ENCODE data around the gene FGF12.

Gene FGF12

GRCh38 chr3:192543163-192543562 lies 184.2 kb downstream of the FGF12 start:
- no peak overlapping the region for H3K23ac ChIP-seq (ENCODE audit: low read length)
- no peak overlapping the region for H2BK12ac ChIP-seq (ENCODE audit: low read length)
- H3K79me2 ChIP-seq (ENCODE audit: control insufficient read depth, insufficient read depth, low read length, poor library complexity), result no peaks in the 10 kb centered on the region
- no peak overlapping the region for H4K8ac ChIP-seq (ENCODE audit: low read depth, low read length)
- no peak overlapping the region for H2AK5ac ChIP-seq (ENCODE audit: low read length)
- H4K91ac ChIP-seq (ENCODE audit: low read depth, low read length), result no peak overlapping the region
- H3K4me3 ChIP-seq (ENCODE audit: low read depth, low read length), result no peak overlapping the region
- no CpG with 5 or more reads among the region's 3 CpGs for WGBS (ENCODE audit: extremely low coverage, insufficient coverage, insufficient read length)
- H3K36me3 ChIP-seq (ENCODE audit: control insufficient read depth in 1 of 2, insufficient read depth in 2 of 2, low read length in 2 of 2), result no peaks in the 10 kb centered on the region
- H3K27ac ChIP-seq (ENCODE audit: low read depth, low read length), result no peak overlapping the region
- no peak overlapping the region for H2BK120ac ChIP-seq (ENCODE audit: insufficient read depth, low read length, poor library complexity)
- no peaks in the 10 kb centered on the region for H3K9me3 ChIP-seq (ENCODE audit: insufficient read depth, low read depth, low read length)
- no peaks in the 10 kb centered on the region for H3K4me1 ChIP-seq (ENCODE audit: control insufficient read depth in 1 of 2, insufficient read depth in 2 of 2, low read length in 2 of 2)
- DNase-seq, result no peak
- H3K27me3 ChIP-seq (ENCODE audit: insufficient read depth, low read length), result no peaks in the 10 kb centered on the region
- H2BK5ac ChIP-seq (ENCODE audit: low read depth, low read length, poor library complexity), result no peak overlapping the region
- H3K9ac ChIP-seq (ENCODE audit: low read length), result peak overlapping the region; percentile 51
- H3K4me2 ChIP-seq (ENCODE audit: low read length), result no peak overlapping the region
- no peak overlapping the region for H3K18ac ChIP-seq (ENCODE audit: low read length)
- H2AFZ ChIP-seq (ENCODE audit: insufficient read depth, low read length, poor library complexity), result no peak overlapping the region
- no peaks in the 10 kb centered on the region for H3K79me1 ChIP-seq (ENCODE audit: low read length)
- H3K4ac ChIP-seq (ENCODE audit: low read depth, low read length), result no peak overlapping the region
- H3K14ac ChIP-seq (ENCODE audit: low read length), result no peak overlapping the region
- H4K12ac ChIP-seq (ENCODE audit: low read depth, low read length), result no peak overlapping the region

GRCh38 chr3:192516820-192517219 lies 210.5 kb downstream of the FGF12 start:
- no CpG with 5 or more reads among the region's 7 CpGs for WGBS (ENCODE audit: extremely low coverage, insufficient coverage, insufficient read length)

GRCh38 chr3:192515664-192516045 lies 211.7 kb downstream of the FGF12 start:
- no peak overlapping the region for H2BK5ac ChIP-seq (ENCODE audit: low read depth, low read length, poor library complexity)
- H4K12ac ChIP-seq (ENCODE audit: low read depth, low read length), result no peak overlapping the region
- H3K4ac ChIP-seq (ENCODE audit: low read depth, low read length), result no peak overlapping the region
- no CpG with 5 or more reads among the region's 10 CpGs for WGBS (ENCODE audit: extremely low coverage, insufficient coverage, insufficient read length)
- no peak overlapping the region for H2AFZ ChIP-seq (ENCODE audit: insufficient read depth, low read length, poor library complexity)
- H3K9ac ChIP-seq (ENCODE audit: low read length), result peak overlapping the region; percentile 24
- H3K14ac ChIP-seq (ENCODE audit: low read length), result no peak overlapping the region
- no peak overlapping the region for H2AK5ac ChIP-seq (ENCODE audit: low read length)
- no peak overlapping the region for H2BK120ac ChIP-seq (ENCODE audit: insufficient read depth, low read length, poor library complexity)
- H3K18ac ChIP-seq (ENCODE audit: low read length), result no peak overlapping the region
- no peak overlapping the region for H2BK12ac ChIP-seq (ENCODE audit: low read length)
- H3K4me3 ChIP-seq (ENCODE audit: low read depth, low read length), result peak overlapping the region; percentile 78
- no peak for DNase-seq
- H3K79me1 ChIP-seq (ENCODE audit: low read length), result no peaks in the 10 kb centered on the region
- H3K23ac ChIP-seq (ENCODE audit: low read length), result no peak overlapping the region
- no peak overlapping the region for H3K27ac ChIP-seq (ENCODE audit: low read depth, low read length)
- H4K91ac ChIP-seq (ENCODE audit: low read depth, low read length), result no peak overlapping the region
- H3K27me3 ChIP-seq (ENCODE audit: insufficient read depth, low read length), result no peaks in the 10 kb centered on the region
- no peaks in the 10 kb centered on the region for H3K36me3 ChIP-seq (ENCODE audit: control insufficient read depth in 1 of 2, insufficient read depth in 2 of 2, low read length in 2 of 2)
- no peaks in the 10 kb centered on the region for H3K9me3 ChIP-seq (ENCODE audit: insufficient read depth, low read depth, low read length)
- H4K8ac ChIP-seq (ENCODE audit: low read depth, low read length), result no peak overlapping the region
- H3K79me2 ChIP-seq (ENCODE audit: control insufficient read depth, insufficient read depth, low read length, poor library complexity), result no peaks in the 10 kb centered on the region
- H3K4me1 ChIP-seq (ENCODE audit: control insufficient read depth in 1 of 2, insufficient read depth in 2 of 2, low read length in 2 of 2), result peaks cover 4 to 8% of the 10 kb centered on the region in 2 experiments
- H3K4me2 ChIP-seq (ENCODE audit: low read length), result peak overlapping the region; percentile 96

More at GRCh38 chr3:192516820-192517219, 210.5 kb downstream of the FGF12 start:
- no peak overlapping the region for H4K8ac ChIP-seq (ENCODE audit: low read depth, low read length)
- H2AK5ac ChIP-seq (ENCODE audit: low read length), result no peak overlapping the region
- H2BK120ac ChIP-seq (ENCODE audit: insufficient read depth, low read length, poor library complexity), result no peak overlapping the region
- no peaks in the 10 kb centered on the region for H3K36me3 ChIP-seq (ENCODE audit: control insufficient read depth in 1 of 2, insufficient read depth in 2 of 2, low read length in 2 of 2)
- no peak overlapping the region for H3K18ac ChIP-seq (ENCODE audit: low read length)
- H3K9ac ChIP-seq (ENCODE audit: low read length), result no peak overlapping the region
- H2BK5ac ChIP-seq (ENCODE audit: low read depth, low read length, poor library complexity), result no peak overlapping the region
- no peak for DNase-seq
- H3K79me2 ChIP-seq (ENCODE audit: control insufficient read depth, insufficient read depth, low read length, poor library complexity), result no peaks in the 10 kb centered on the region
- H3K27ac ChIP-seq (ENCODE audit: low read depth, low read length), result no peak overlapping the region
- H3K9me3 ChIP-seq (ENCODE audit: insufficient read depth, low read depth, low read length), result no peaks in the 10 kb centered on the region
- no peak overlapping the region for H3K4ac ChIP-seq (ENCODE audit: low read depth, low read length)
- peaks cover 4 to 8% of the 10 kb centered on the region in 2 experiments for H3K4me1 ChIP-seq (ENCODE audit: control insufficient read depth in 1 of 2, insufficient read depth in 2 of 2, low read length in 2 of 2)
- no peak overlapping the region for H2BK12ac ChIP-seq (ENCODE audit: low read length)
- H3K79me1 ChIP-seq (ENCODE audit: low read length), result no peaks in the 10 kb centered on the region
- no peak overlapping the region for H3K4me2 ChIP-seq (ENCODE audit: low read length)
- no peak overlapping the region for H3K14ac ChIP-seq (ENCODE audit: low read length)
- no peak overlapping the region for H2AFZ ChIP-seq (ENCODE audit: insufficient read depth, low read length, poor library complexity)
- H4K91ac ChIP-seq (ENCODE audit: low read depth, low read length), result no peak overlapping the region
- no peaks in the 10 kb centered on the region for H3K27me3 ChIP-seq (ENCODE audit: insufficient read depth, low read length)
- H4K12ac ChIP-seq (ENCODE audit: low read depth, low read length), result no peak overlapping the region
- H3K23ac ChIP-seq (ENCODE audit: low read length), result no peak overlapping the region
- no peak overlapping the region for H3K4me3 ChIP-seq (ENCODE audit: low read depth, low read length)

GRCh38 chr3:192514754-192515663 lies 212.3 kb downstream of the FGF12 start:
- no peak overlapping the region for H3K23ac ChIP-seq (ENCODE audit: low read length)
- peak overlapping the region; percentile 96 for H3K4me2 ChIP-seq (ENCODE audit: low read length)
- no peak overlapping the region for H2AK5ac ChIP-seq (ENCODE audit: low read length)
- H4K91ac ChIP-seq (ENCODE audit: low read depth, low read length), result no peak overlapping the region
- H4K8ac ChIP-seq (ENCODE audit: low read depth, low read length), result peak overlapping the region; percentile 36
- H3K4me3 ChIP-seq (ENCODE audit: low read depth, low read length), result peak overlapping the region; percentile 78
- WGBS (ENCODE audit: extremely low coverage, insufficient coverage, insufficient read length), result no CpG with 5 or more reads among the region's 74 CpGs
- no peaks in the 10 kb centered on the region for H3K9me3 ChIP-seq (ENCODE audit: insufficient read depth, low read depth, low read length)
- H2BK120ac ChIP-seq (ENCODE audit: insufficient read depth, low read length, poor library complexity), result no peak overlapping the region
- no peak overlapping the region for H3K27ac ChIP-seq (ENCODE audit: low read depth, low read length)
- no peak overlapping the region for H2BK12ac ChIP-seq (ENCODE audit: low read length)
- H2AFZ ChIP-seq (ENCODE audit: insufficient read depth, low read length, poor library complexity), result peak overlapping the region; percentile 96
- H3K27me3 ChIP-seq (ENCODE audit: insufficient read depth, low read length), result no peaks in the 10 kb centered on the region
- H2BK5ac ChIP-seq (ENCODE audit: low read depth, low read length, poor library complexity), result no peak overlapping the region
- DNase-seq, result peak in 1 of 2 donors; percentile 14
- H3K18ac ChIP-seq (ENCODE audit: low read length), result no peak overlapping the region
- peak overlapping the region; percentile 53 for H3K14ac ChIP-seq (ENCODE audit: low read length)
- H3K79me1 ChIP-seq (ENCODE audit: low read length), result no peaks in the 10 kb centered on the region
- peaks cover 4 to 8% of the 10 kb centered on the region in 2 experiments for H3K4me1 ChIP-seq (ENCODE audit: control insufficient read depth in 1 of 2, insufficient read depth in 2 of 2, low read length in 2 of 2)
- peak overlapping the region; percentile 24 for H3K9ac ChIP-seq (ENCODE audit: low read length)
- H3K79me2 ChIP-seq (ENCODE audit: control insufficient read depth, insufficient read depth, low read length, poor library complexity), result no peaks in the 10 kb centered on the region
- H4K12ac ChIP-seq (ENCODE audit: low read depth, low read length), result no peak overlapping the region
- no peak overlapping the region for H3K4ac ChIP-seq (ENCODE audit: low read depth, low read length)
- H3K36me3 ChIP-seq (ENCODE audit: control insufficient read depth in 1 of 2, insufficient read depth in 2 of 2, low read length in 2 of 2), result no peaks in the 10 kb centered on the region
